HepG2 (cell line): ENCODE results near the gene CACNA2D3. TPM values are rescaled to one million over a fixed set of nuclear protein-coding genes. Genes with fewer than 3 reads are reported as not detected.

Experiments used
- ATAC-seq: fragments of 200-7000 bp; cut with Tn5 transposase; 3 replicates; pipeline ENCODE4 v1.9.1; 2020; ENCODE audit warnings: mild to moderate bottlenecking, moderate library complexity
- BruUV-seq: library from RNA; stranded (reverse); fragments of 400-500 nt; replicated peaks from 2 replicates; lab custom pipeline; 2021; lab: Mats Ljungman, UMichigan
- CTCF ChIA-PET: fragments of 300-600 bp; formaldehyde crosslinking; extraction: SDS; loops from one replicate; lab custom pipeline; 2021; ENCODE audit warnings: low total read pairs, inconsistent platforms, low intra/inter-chr PET ratio; lab: Yijun Ruan, JAX
- POLR2A ChIA-PET: fragments of 350-600 bp; sonication (Branson Sonifier 250); formaldehyde crosslinking; loops from one replicate; lab custom pipeline; 2020; ENCODE audit warnings: antibody characterized with exemption, inconsistent platforms; lab: Yijun Ruan, JAX
- DNase-seq: peaks from one replicate; pipeline ENCODE4 v3.0.0-alpha.2; 2015; ENCODE audit warnings: low spot score
- FAIRE-seq: peaks from 3 replicates; lab custom pipeline; 2011; peaks lifted over from hg19 to GRCh38; lab: Jason Lieb, UNC
- H2AFZ ChIP-seq: one replicate; pipeline ENCODE4 v1.6.1; 2011; ENCODE audit warnings: low read length, inconsistent platforms
- H3K27ac ChIP-seq: fragments of 300-600 bp; 3 replicates; pipeline ENCODE4 v1.8.0; 2011; ENCODE audit warnings: mixed run types, mild to moderate bottlenecking, mixed read lengths, low read length, inconsistent platforms; ENCODE audit not compliant: insufficient read depth; ENCODE audit errors: extremely low read length
- H3K27me3 ChIP-seq, 2 experiments: fragments of 200-600 bp in 1 of 2; 2 replicates in 1 of 2; 3 replicates in 1 of 2; pipeline versions ENCODE4 v1.6.0 to v1.8.0; 2011; ENCODE audit warnings: low read length in 2 of 2, mild to moderate bottlenecking in 2 of 2, moderate library complexity in 2 of 2, inconsistent platforms in 1 of 2; ENCODE audit not compliant: insufficient read depth in 2 of 2, control insufficient read depth in 1 of 2
- H3K36me3 ChIP-seq, 2 experiments: fragments of 200-600 bp in 1 of 2; replicated peaks in 1 of 2; 2 replicates in 1 of 2; 3 replicates in 1 of 2; pipeline versions ENCODE4 v1.5.1 to v1.8.0; 2011; ENCODE audit warnings: low read length in 2 of 2, inconsistent platforms in 1 of 2; ENCODE audit not compliant: insufficient read depth in 2 of 2, control insufficient read depth in 1 of 2
- H3K4me1 ChIP-seq: 2 replicates; pipeline ENCODE4 v1.5.1; 2012; ENCODE audit warnings: low read length, inconsistent platforms; ENCODE audit not compliant: insufficient read depth
- H3K4me2 ChIP-seq: 2 replicates; pipeline ENCODE4 v1.6.0; 2011; ENCODE audit warnings: low read depth, low read length, inconsistent platforms
- H3K4me3 ChIP-seq, 3 experiments: fragments of 200-600 bp in 1 of 3; sonication (generic), shearing (Covaris generic) in 1 of 3; replicated peaks in 1 of 3; 2 replicates each; pipeline ENCODE4 v1.5.1; 2011 to 2016; ENCODE audit warnings: low read length in 3 of 3, inconsistent platforms in 2 of 3, low read depth in 2 of 3, mild to moderate bottlenecking in 2 of 3, control low read depth in 1 of 3, mixed read lengths in 1 of 3; ENCODE audit not compliant: insufficient read depth in 1 of 3
- H3K79me2 ChIP-seq: one replicate; pipeline ENCODE4 v1.6.1; 2011; ENCODE audit warnings: low read length, inconsistent platforms; ENCODE audit not compliant: insufficient read depth
- H3K9ac ChIP-seq: 2 replicates; pipeline ENCODE4 v1.6.0; 2011; ENCODE audit warnings: mild to moderate bottlenecking, low read depth, low read length, inconsistent platforms; ENCODE audit not compliant: insufficient read depth
- H3K9me3 ChIP-seq: 2 replicates; pipeline ENCODE4 v1.5.1; 2012; ENCODE audit warnings: mild to moderate bottlenecking, low read length
- H4K20me1 ChIP-seq: 2 replicates; pipeline ENCODE4 v1.6.0; 2011; ENCODE audit warnings: inconsistent platforms, mild to moderate bottlenecking, low read length, moderate library complexity; ENCODE audit not compliant: insufficient read depth
- CREB3 ChIP-seq: sonication (generic); formaldehyde crosslinking; IDR thresholded peaks from 2 replicates; pipeline ENCODE4 v1.5.0; 2020; ENCODE audit warnings: missing genetic modification reagents
- E2F5 ChIP-seq: sonication (generic); formaldehyde crosslinking; conservative IDR thresholded peaks from 2 replicates; pipeline ENCODE4 v1.4.0; 2020; ENCODE audit warnings: missing genetic modification reagents
- KLF15 ChIP-seq: sonication (generic); formaldehyde crosslinking; IDR thresholded peaks from 2 replicates; pipeline ENCODE4 v1.8.1; 2023; ENCODE audit warnings: borderline replicate concordance, mild to moderate bottlenecking, inconsistent platforms, missing genetic modification reagents, mixed read lengths
- SIX4 ChIP-seq: sonication (generic); formaldehyde crosslinking; IDR thresholded peaks from 2 replicates; pipeline ENCODE4 v1.4.0; 2020; ENCODE audit warnings: missing genetic modification reagents
- SP1 ChIP-seq, 2 experiments: fragments of 450-650 bp in 1 of 2; sonication (generic) in 1 of 2; formaldehyde crosslinking in 1 of 2; IDR thresholded peaks; 2 replicates each; pipeline versions ENCODE4 v1.4.0 to v1.6.1; 2016 to 2020; ENCODE audit warnings: missing genetic modification reagents in 1 of 2
- WGBS: methylation state at CpG from one replicate; pipeline ENCODE4 v1.1.6; 2017; ENCODE audit warnings: low lambda C conversion rate; 5-methylcytosine and 5-hydroxymethylcytosine counted together
- in situ Hi-C: cut with HindIII; loops from 2 replicates; pipeline ENCODE4 v1.10.0; 2017; ENCODE audit warnings: low pct_unique_long_range_greater_than_20kb; ENCODE audit not compliant: extremely low pct_ligation_motif_present
- intact Hi-C: fragments of 100-400 bp; cut with micrococcal nuclease; formaldehyde crosslinking; loops from one replicate; pipeline ENCODE4 v1.10.0; 2022; ENCODE audit not compliant: unreplicated experiment
- polyA plus RNA-seq, 8 experiments: library from polyadenylated mRNA; depleted of rRNA in 3 of 8; stranded (reverse) in 7 of 8; unstranded in 1 of 8; fragments of >200 nt; fragmentation: Illumina TruSeq in 4 of 8; extraction: Trizol in 4 of 8; gene quantifications; 2 replicates each; pipeline versions ENCODE4 v1.2.1 to v1.2.3, GENCODE V29; 2011 to 2016; ENCODE audit warnings: low read depth in 4 of 8, missing spikeins in 1 of 8, mixed read lengths in 1 of 8; ENCODE audit not compliant: insufficient read depth in 1 of 8
- total RNA-seq, 5 experiments: library from RNA; depleted of rRNA; stranded (reverse); fragments of >200 nt; fragmentation: Illumina TruSeq; extraction: Trizol; gene quantifications; 2 replicates each; pipeline ENCODE4 v1.2.3, GENCODE V29; 2016; ENCODE audit warnings: low read depth in 1 of 5
- TF ChIP-seq, protein P1 (sequence below): sonication (generic); formaldehyde crosslinking; IDR thresholded peaks from 2 replicates; pipeline ENCODE4 v1.4.0; 2020; ENCODE audit warnings: missing genetic modification reagents, low read depth, mild to moderate bottlenecking, borderline replicate concordance
- TF ChIP-seq, protein P2 (sequence below), 2 experiments: IDR thresholded peaks; 2 replicates each; pipeline ENCODE4 v1.6.1; 2011 to 2012; ENCODE audit warnings: low read length in 2 of 2, borderline replicate concordance in 1 of 2, low read depth in 1 of 2, mild to moderate bottlenecking in 1 of 2, moderate library complexity in 1 of 2
- TF ChIP-seq, protein P3 (sequence below): sonication (generic); formaldehyde crosslinking; IDR thresholded peaks from 2 replicates; pipeline ENCODE4 v1.8.1; 2023; ENCODE audit warnings: mild to moderate bottlenecking, missing genetic modification reagents, borderline replicate concordance

Gene CACNA2D3
- total and polyA plus RNA-seq, 2 of the 13 experiments (the other 11 are each of a cell fraction or from before 2014, with no cell fraction given): not detected

DNA sequence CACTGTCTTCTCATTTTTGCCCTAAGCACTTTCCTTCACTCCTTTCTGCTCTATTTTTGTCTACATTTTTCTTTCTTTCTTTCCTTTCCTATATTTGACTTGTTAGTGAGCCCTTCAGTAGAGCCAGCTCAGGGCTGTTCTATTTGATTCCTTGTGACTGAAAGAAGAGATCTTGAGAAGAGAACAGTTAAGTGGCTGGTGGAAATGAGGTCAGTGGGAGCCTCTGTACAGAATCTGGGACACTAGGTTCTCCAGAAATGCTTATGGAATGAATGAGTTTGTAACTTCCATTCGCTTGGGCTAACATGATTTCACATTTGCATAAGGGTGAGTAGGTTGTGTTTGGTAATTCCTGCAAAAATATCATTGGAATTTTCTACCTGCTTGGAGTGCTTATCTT is 45.6 kb downstream of the CACNA2D3 start (continued):
- TF ChIP-seq, protein P1, sequence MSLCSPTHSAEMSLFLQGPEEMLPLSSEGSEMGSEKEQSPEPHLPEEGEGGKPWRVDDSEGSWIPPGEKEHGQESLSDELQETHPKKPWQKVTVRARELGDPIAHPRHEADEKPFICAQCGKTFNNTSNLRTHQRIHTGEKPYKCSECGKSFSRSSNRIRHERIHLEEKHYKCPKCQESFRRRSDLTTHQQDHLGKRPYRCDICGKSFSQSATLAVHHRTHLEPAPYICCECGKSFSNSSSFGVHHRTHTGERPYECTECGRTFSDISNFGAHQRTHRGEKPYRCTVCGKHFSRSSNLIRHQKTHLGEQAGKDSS (CRISPR knock-in tag): no peak

DNA sequence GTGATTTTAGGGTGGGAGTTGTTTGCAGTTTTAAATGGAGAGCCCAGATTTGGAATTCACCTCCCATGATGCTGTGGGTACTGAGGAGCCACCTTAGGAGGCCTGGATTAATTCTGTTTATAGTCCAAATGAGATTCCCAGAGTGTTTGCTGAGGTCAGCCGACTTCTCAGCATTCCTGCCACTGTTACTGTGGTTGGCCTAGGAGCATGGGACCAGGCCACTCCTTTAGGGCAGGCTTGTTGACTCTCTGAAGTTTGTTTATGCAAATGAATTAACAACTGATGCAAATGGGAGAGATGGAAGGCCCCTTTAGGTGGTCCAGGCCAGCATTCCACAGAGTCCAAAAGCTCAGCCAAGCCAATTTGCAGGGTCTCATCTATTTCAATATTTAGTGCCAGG is 46.1 kb downstream of the CACNA2D3 start:
- in situ Hi-C loops (no loop called here), intact Hi-C loops (no loop called here)
- Histone ChIP-seq H2AFZ (no peak overlapping the region), H3K27me3 (no peaks in the 10 kb centered on the region), H3K9me3 (no peaks in the 10 kb centered on the region), H3K9ac (no peak overlapping the region), H3K36me3 (no peaks in the 10 kb centered on the region), H4K20me1 (no peaks in the 10 kb centered on the region), H3K4me3 (no peak overlapping the region), H3K4me1 (no peaks in the 10 kb centered on the region), H3K27ac (no peak overlapping the region), H3K4me2 (no peak overlapping the region), H3K79me2 (no peaks in the 10 kb centered on the region)
- DNase-seq (no peak), ATAC-seq (no peak), FAIRE-seq (no peak)
- POLR2A ChIA-PET: no interaction called here
- no peak for TF ChIP-seq E2F5 (CRISPR knock-in tag)
- no peak for TF ChIP-seq SP1 (IDR thresholded peaks at IDR 0.05)
- TF ChIP-seq SP1 (CRISPR knock-in tag; IDR thresholded peaks at IDR 0.05): no peak
- TF ChIP-seq CREB3 (CRISPR knock-in tag): no peak
- no peak for TF ChIP-seq KLF15 (CRISPR knock-in tag)
- TF ChIP-seq SIX4 (CRISPR knock-in tag): no peak
- TF ChIP-seq, protein P2, sequence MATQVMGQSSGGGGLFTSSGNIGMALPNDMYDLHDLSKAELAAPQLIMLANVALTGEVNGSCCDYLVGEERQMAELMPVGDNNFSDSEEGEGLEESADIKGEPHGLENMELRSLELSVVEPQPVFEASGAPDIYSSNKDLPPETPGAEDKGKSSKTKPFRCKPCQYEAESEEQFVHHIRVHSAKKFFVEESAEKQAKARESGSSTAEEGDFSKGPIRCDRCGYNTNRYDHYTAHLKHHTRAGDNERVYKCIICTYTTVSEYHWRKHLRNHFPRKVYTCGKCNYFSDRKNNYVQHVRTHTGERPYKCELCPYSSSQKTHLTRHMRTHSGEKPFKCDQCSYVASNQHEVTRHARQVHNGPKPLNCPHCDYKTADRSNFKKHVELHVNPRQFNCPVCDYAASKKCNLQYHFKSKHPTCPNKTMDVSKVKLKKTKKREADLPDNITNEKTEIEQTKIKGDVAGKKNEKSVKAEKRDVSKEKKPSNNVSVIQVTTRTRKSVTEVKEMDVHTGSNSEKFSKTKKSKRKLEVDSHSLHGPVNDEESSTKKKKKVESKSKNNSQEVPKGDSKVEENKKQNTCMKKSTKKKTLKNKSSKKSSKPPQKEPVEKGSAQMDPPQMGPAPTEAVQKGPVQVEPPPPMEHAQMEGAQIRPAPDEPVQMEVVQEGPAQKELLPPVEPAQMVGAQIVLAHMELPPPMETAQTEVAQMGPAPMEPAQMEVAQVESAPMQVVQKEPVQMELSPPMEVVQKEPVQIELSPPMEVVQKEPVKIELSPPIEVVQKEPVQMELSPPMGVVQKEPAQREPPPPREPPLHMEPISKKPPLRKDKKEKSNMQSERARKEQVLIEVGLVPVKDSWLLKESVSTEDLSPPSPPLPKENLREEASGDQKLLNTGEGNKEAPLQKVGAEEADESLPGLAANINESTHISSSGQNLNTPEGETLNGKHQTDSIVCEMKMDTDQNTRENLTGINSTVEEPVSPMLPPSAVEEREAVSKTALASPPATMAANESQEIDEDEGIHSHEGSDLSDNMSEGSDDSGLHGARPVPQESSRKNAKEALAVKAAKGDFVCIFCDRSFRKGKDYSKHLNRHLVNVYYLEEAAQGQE (IDR thresholded peaks at IDR 0.05; ENCODE audit: borderline replicate concordance in 1 of 2, low read depth in 1 of 2, low read length in 2 of 2): no peak
- TF ChIP-seq, protein P3, sequence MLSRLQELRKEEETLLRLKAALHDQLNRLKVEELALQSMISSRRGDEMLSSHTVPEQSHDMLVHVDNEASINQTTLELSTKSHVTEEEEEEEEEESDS (CRISPR knock-in tag): no peak
- no TSS peak for BruUV-seq
- WGBS: 71% methylated on average over 1 of the region's 1 CpG
- CTCF ChIA-PET: no interaction called here
